ENCODE results near the gene H2AZ2.
"Not testable (repeated sequence)": the region's sequence is repeated elsewhere in the genome, so short reads cannot be mapped to it uniquely, and the experiment has no call there.

H2AZ2 gene

DNA sequence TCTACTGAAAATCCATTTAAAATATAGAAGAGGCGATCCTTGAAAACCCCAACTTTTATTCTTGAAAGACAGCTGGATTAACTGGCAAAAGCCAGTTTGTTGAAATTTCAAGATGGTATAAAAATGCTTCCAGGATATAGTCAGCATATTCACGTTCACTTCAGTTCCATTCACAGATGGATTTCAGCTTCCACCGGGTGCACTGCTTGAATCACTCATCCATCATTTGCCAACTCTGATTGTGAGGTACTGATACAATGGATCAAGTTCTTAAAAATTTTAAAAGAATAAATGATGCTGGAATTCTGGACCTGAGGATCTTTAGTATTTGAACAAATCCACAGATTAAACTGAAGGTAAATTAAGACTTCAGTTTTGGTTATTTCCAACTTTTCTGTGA is 35.0 kb upstream of the H2AZ2 start:
- Histone ChIP-seq H3K4me1 (ENCODE audit: control insufficient read depth, insufficient read depth, low read length) (peaks cover 32% of the 10 kb centered on the region), H3K9ac (ENCODE audit: low read length) (no peak overlapping the region), H3K4me3 (ENCODE audit: low read length) (peak overlapping the region; percentile 18), H3K27me3 (ENCODE audit: control insufficient read depth, insufficient read depth, low read length) (no peaks in the 10 kb centered on the region), H3K36me3 (ENCODE audit: control insufficient read depth, insufficient read depth, low read length) (no peaks in the 10 kb centered on the region), H3K27ac (ENCODE audit: low read depth, low read length) (no peak overlapping the region)

DNA sequence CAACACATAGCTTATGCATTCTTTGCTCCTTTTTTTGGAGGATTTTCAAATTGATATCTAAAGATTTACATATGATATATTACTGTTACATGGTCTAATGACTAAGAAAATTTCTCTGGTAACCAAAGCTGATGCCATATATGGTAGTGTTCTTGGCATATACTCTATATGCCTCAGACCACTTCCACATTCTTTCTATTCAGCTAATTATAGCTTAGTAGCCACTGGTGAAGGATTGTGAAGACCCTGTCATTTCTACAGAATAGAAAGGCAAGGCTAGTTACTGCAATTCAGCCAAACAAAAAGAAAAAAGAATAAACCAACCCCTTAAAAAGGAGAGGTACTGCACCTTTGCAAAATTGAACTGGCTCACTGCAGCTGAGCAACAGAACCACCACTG is 33.7 kb upstream of the H2AZ2 start:
- peak overlapping the region; percentile 52 for H3K27ac ChIP-seq (ENCODE audit: low read depth, low read length)
- H3K4me3 ChIP-seq (ENCODE audit: low read length) = peak overlapping the region; percentile 14
- no peak overlapping the region for H3K9ac ChIP-seq (ENCODE audit: low read length)
- no peaks in the 10 kb centered on the region for H3K36me3 ChIP-seq (ENCODE audit: control insufficient read depth, insufficient read depth, low read length)
- H3K4me1 ChIP-seq (ENCODE audit: control insufficient read depth, insufficient read depth, low read length) = peaks cover 32% of the 10 kb centered on the region
- H3K27me3 ChIP-seq (ENCODE audit: control insufficient read depth, insufficient read depth, low read length) = no peaks in the 10 kb centered on the region

GRCh38 chr7:44881066-44881600 is 33.2 kb upstream of the H2AZ2 start:
- peak overlapping the region; percentile 14 for H3K4me3 ChIP-seq (ENCODE audit: low read length)
- no peak overlapping the region for H3K9ac ChIP-seq (ENCODE audit: low read length)
- H3K4me1 ChIP-seq (ENCODE audit: control insufficient read depth, insufficient read depth, low read length) = peaks cover 30% of the 10 kb centered on the region
- H3K27ac ChIP-seq (ENCODE audit: low read depth, low read length) = peak overlapping the region; percentile 52
- no peaks in the 10 kb centered on the region for H3K36me3 ChIP-seq (ENCODE audit: control insufficient read depth, insufficient read depth, low read length)
- H3K27me3 ChIP-seq (ENCODE audit: control insufficient read depth, insufficient read depth, low read length) = no peaks in the 10 kb centered on the region

GRCh38 chr7:44880317-44881018 is 32.6 kb upstream of the H2AZ2 start:
- no peaks in the 10 kb centered on the region for H3K36me3 ChIP-seq (ENCODE audit: control insufficient read depth, insufficient read depth, low read length)
- no peaks in the 10 kb centered on the region for H3K27me3 ChIP-seq (ENCODE audit: control insufficient read depth, insufficient read depth, low read length)
- peak overlapping the region; percentile 24 for H3K4me3 ChIP-seq (ENCODE audit: low read length)
- H3K9ac ChIP-seq (ENCODE audit: low read length) = no peak overlapping the region
- no peak overlapping the region for H3K27ac ChIP-seq (ENCODE audit: low read depth, low read length)
- peaks cover 27% of the 10 kb centered on the region for H3K4me1 ChIP-seq (ENCODE audit: control insufficient read depth, insufficient read depth, low read length)

DNA sequence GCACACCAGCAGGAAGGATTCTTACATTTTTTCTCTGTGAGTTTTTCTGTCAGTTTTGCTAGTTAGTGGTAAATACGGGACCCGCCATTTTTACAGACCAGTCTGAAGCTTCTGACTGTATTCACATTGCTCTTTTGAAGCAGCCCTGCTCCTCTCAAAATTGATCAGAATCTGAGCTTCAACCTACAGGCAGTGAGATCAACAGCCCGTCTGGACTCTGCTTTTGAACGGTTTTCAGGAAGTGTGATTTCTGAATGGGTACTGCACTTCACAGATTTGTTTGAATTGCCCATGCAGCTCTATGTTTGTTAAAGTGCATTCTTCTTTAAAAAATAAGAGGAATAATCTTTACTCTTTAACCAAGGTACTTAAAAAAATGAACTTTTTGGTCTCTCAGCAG is 28.5 kb upstream of the H2AZ2 start:
- Histone ChIP-seq H3K27me3 (ENCODE audit: control insufficient read depth, insufficient read depth, low read length) (no peaks in the 10 kb centered on the region), H3K4me1 (ENCODE audit: control insufficient read depth, insufficient read depth, low read length) (peaks cover 10% of the 10 kb centered on the region), H3K9ac (ENCODE audit: low read length) (no peak overlapping the region), H3K36me3 (ENCODE audit: control insufficient read depth, insufficient read depth, low read length) (no peaks in the 10 kb centered on the region), H3K27ac (ENCODE audit: low read depth, low read length) (no peak overlapping the region), H3K4me3 (ENCODE audit: low read length) (no peak overlapping the region)

GRCh38 chr7:44875241-44875640 is 27.4 kb upstream of the H2AZ2 start:
- Histone ChIP-seq H3K4me3 (ENCODE audit: low read length) (no peak overlapping the region), H3K9ac (ENCODE audit: low read length) (no peak overlapping the region), H3K36me3 (ENCODE audit: control insufficient read depth, insufficient read depth, low read length) (no peaks in the 10 kb centered on the region), H3K27me3 (ENCODE audit: control insufficient read depth, insufficient read depth, low read length) (no peaks in the 10 kb centered on the region), H3K4me1 (ENCODE audit: control insufficient read depth, insufficient read depth, low read length) (peaks cover 5% of the 10 kb centered on the region), H3K27ac (ENCODE audit: low read depth, low read length) (no peak overlapping the region)

GRCh38 chr7:44872787-44873186 is 24.9 kb upstream of the H2AZ2 start:
- Histone ChIP-seq H3K4me1 (ENCODE audit: control insufficient read depth, insufficient read depth, low read length) (no peaks in the 10 kb centered on the region), H3K9ac (ENCODE audit: low read length) (no peak overlapping the region), H3K4me3 (ENCODE audit: low read length) (no peak overlapping the region), H3K36me3 (ENCODE audit: control insufficient read depth, insufficient read depth, low read length) (no peaks in the 10 kb centered on the region), H3K27ac (ENCODE audit: low read depth, low read length) (no peak overlapping the region), H3K27me3 (ENCODE audit: control insufficient read depth, insufficient read depth, low read length) (no peaks in the 10 kb centered on the region)

DNA sequence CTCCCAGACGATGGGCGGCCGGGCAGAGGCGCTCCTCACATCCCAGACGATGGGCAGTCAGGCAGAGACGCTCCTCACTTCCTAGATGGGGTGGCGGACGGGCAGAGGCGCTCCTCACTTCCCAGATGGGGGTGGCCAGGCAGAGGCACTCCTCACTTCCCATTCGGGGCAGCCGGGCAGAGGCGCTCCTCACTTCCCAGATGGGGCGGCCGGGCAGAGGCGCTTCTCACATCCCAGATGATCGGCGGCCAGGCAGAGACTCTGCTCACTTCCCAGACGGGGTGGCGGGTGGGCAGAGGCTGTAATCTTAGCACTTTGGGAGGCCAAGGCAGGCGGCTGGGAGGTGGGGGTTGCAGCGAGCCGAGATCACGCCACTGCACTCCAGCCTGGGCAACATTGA is 24.0 kb upstream of the H2AZ2 start:
- H3K4me3 ChIP-seq (ENCODE audit: low read length); H3K9ac ChIP-seq (ENCODE audit: low read length); H3K4me1 ChIP-seq (ENCODE audit: control insufficient read depth, insufficient read depth, low read length); H3K27me3 ChIP-seq (ENCODE audit: control insufficient read depth, insufficient read depth, low read length); H3K36me3 ChIP-seq (ENCODE audit: control insufficient read depth, insufficient read depth, low read length); H3K27ac ChIP-seq (ENCODE audit: low read depth, low read length): not testable (repeated sequence)

DNA sequence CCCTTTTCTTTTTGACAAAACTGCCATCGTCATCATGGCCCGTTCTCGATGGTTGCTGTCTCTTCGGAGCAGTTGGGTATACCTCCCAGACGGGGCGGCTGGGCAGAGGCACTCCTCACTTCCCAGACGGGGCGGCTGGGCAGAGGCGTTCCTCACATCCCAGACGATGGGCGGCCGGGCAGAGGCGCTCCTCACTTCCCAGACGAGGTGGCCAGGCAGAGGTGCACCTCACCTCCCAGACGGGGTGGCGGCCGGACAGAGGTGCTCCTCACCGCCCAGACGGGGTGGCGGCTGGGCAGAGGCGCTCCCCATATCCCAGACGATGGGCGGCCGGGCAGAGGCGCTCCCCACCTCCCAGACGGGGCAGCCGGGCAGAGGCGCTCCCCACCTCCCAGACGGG is 22.9 kb upstream of the H2AZ2 start:
- H3K36me3 ChIP-seq (ENCODE audit: control insufficient read depth, insufficient read depth, low read length); H3K4me1 ChIP-seq (ENCODE audit: control insufficient read depth, insufficient read depth, low read length); H3K9ac ChIP-seq (ENCODE audit: low read length); H3K4me3 ChIP-seq (ENCODE audit: low read length); H3K27me3 ChIP-seq (ENCODE audit: control insufficient read depth, insufficient read depth, low read length); H3K27ac ChIP-seq (ENCODE audit: low read depth, low read length): not testable (repeated sequence)

- H3K27ac ChIP-seq (ENCODE audit: low read depth, low read length); H3K4me3 ChIP-seq (ENCODE audit: low read length); H3K9ac ChIP-seq (ENCODE audit: low read length); H3K27me3 ChIP-seq (ENCODE audit: control insufficient read depth, insufficient read depth, low read length); H3K36me3 ChIP-seq (ENCODE audit: control insufficient read depth, insufficient read depth, low read length); H3K4me1 ChIP-seq (ENCODE audit: control insufficient read depth, insufficient read depth, low read length): not testable (repeated sequence)
Measured at GRCh38 chr7:44870336-44870735, 22.4 kb upstream of the H2AZ2 start.

- Histone ChIP-seq H3K4me3 (ENCODE audit: low read length) (no peak overlapping the region), H3K27me3 (ENCODE audit: control insufficient read depth, insufficient read depth, low read length) (no peaks in the 10 kb centered on the region), H3K27ac (ENCODE audit: low read depth, low read length) (peak overlapping the region; percentile 56), H3K4me1 (ENCODE audit: control insufficient read depth, insufficient read depth, low read length) (no peaks in the 10 kb centered on the region), H3K36me3 (ENCODE audit: control insufficient read depth, insufficient read depth, low read length) (no peaks in the 10 kb centered on the region), H3K9ac (ENCODE audit: low read length) (no peak overlapping the region)
Measured at GRCh38 chr7:44867073-44867995, 19.4 kb upstream of the H2AZ2 start.

DNA sequence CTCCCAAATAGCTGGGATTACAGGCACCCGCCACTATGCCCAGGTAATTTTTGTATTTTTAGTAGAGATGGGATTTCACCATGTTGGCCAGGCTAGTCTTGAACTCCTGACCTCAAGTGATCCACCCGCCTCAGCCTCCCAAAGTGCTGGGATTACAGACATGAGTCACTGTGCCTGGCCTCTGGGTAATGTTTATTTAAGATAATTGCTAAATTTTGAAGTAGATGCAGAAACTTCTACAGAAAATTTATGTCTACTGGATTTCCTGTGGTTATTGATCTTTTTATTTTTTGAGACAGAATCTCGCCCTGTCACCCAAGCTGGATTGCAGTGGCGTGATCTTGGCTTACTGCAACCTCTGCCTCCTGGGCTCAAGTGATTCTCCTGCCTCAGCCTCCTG is 14.1 kb upstream of the H2AZ2 start:
- H3K9ac ChIP-seq (ENCODE audit: low read length); H3K4me3 ChIP-seq (ENCODE audit: low read length); H3K27ac ChIP-seq (ENCODE audit: low read depth, low read length); H3K27me3 ChIP-seq (ENCODE audit: control insufficient read depth, insufficient read depth, low read length); H3K36me3 ChIP-seq (ENCODE audit: control insufficient read depth, insufficient read depth, low read length); H3K4me1 ChIP-seq (ENCODE audit: control insufficient read depth, insufficient read depth, low read length): not testable (repeated sequence)

Measured in rectal smooth muscle tissue (tissue), 1 donor.